AG04450 (cell line): ENCODE results near the gene CRIM1. TPM values are rescaled to one million over a fixed set of nuclear protein-coding genes. Genes with fewer than 3 reads are reported as not detected.
A peak's percentile ranks its signal among the peaks of the same experiment; 100 is the strongest.

Experiments
- CTCF ChIA-PET: fragments of 300-600, 350-600 bp; formaldehyde crosslinking; extraction: SDS; loops from one replicate; lab custom pipeline; 2022; ENCODE audit warnings: antibody characterized with exemption, inconsistent platforms; lab: Charles Lee
- POLR2A ChIA-PET: fragments of 350-600 bp; formaldehyde crosslinking; extraction: SDS; loops from one replicate; lab custom pipeline; 2021; ENCODE audit warnings: antibody characterized with exemption, inconsistent platforms; lab: Yijun Ruan, JAX
- DNase-seq: peaks from one replicate; pipeline ENCODE4 v3.0.0-alpha.2; 2011; ENCODE audit warnings: low read depth, low spot score
- H3K27ac ChIP-seq: one replicate; pipeline ENCODE4 v1.5.1; 2012; ENCODE audit warnings: low read depth, low read length, control low read depth
- H3K27me3 ChIP-seq: one replicate; pipeline ENCODE4 v1.6.0; 2012; ENCODE audit warnings: low read length; ENCODE audit not compliant: control insufficient read depth, insufficient read depth
- H3K4me3 ChIP-seq: 2 replicates; pipeline ENCODE4 v1.5.1; 2011; ENCODE audit warnings: mild to moderate bottlenecking, low read depth, low read length, control low read depth
- H3K9me3 ChIP-seq: 2 replicates; pipeline ENCODE4 v1.5.1; 2012; ENCODE audit warnings: low read length; ENCODE audit not compliant: control insufficient read depth, insufficient read depth
- polyA plus RNA-seq: library from polyadenylated mRNA; depleted of rRNA; stranded (reverse); fragments of >200 nt; gene quantifications from 2 replicates; pipeline ENCODE4 v1.2.3, GENCODE V29; 2011
- TF ChIP-seq, protein P1 (sequence below): IDR thresholded peaks from 2 replicates; pipeline ENCODE4 v1.5.1; 2011; ENCODE audit warnings: low read depth, low read length, control low read depth, inconsistent platforms

Gene CRIM1
- polyA plus RNA-seq, 1 experiment = 142 TPM

DNA sequence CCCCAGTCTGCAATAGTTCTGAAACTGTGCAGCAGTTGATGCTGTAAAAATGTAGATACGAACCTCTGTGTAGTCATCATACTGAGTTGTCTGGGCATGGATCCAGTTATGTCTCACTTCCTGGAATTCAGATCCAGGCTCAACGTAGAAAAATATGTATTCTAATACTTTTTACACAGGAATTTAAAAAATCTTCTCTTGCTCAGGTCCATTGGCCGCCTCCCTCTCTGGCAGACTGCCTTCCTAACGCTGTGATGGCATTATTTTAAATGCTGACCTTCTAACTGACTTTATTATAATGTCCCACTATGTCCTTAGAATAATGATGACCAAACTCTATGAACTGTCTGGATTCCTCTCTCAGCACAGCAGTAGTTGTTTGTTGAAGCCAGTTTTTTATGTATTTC lies 122.8 kb downstream of the CRIM1 start:
- H3K9me3 ChIP-seq = peaks cover 11% of the 10 kb centered on the region
- TF ChIP-seq, protein P1, sequence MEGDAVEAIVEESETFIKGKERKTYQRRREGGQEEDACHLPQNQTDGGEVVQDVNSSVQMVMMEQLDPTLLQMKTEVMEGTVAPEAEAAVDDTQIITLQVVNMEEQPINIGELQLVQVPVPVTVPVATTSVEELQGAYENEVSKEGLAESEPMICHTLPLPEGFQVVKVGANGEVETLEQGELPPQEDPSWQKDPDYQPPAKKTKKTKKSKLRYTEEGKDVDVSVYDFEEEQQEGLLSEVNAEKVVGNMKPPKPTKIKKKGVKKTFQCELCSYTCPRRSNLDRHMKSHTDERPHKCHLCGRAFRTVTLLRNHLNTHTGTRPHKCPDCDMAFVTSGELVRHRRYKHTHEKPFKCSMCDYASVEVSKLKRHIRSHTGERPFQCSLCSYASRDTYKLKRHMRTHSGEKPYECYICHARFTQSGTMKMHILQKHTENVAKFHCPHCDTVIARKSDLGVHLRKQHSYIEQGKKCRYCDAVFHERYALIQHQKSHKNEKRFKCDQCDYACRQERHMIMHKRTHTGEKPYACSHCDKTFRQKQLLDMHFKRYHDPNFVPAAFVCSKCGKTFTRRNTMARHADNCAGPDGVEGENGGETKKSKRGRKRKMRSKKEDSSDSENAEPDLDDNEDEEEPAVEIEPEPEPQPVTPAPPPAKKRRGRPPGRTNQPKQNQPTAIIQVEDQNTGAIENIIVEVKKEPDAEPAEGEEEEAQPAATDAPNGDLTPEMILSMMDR = no peak
- no peak for DNase-seq
- H3K27me3 ChIP-seq = no peaks in the 10 kb centered on the region
- H3K27ac ChIP-seq = no peak overlapping the region
- ChIA-PET CTCF (no interaction called here), POLR2A (no interaction called here)
- no peak overlapping the region for H3K4me3 ChIP-seq

DNA sequence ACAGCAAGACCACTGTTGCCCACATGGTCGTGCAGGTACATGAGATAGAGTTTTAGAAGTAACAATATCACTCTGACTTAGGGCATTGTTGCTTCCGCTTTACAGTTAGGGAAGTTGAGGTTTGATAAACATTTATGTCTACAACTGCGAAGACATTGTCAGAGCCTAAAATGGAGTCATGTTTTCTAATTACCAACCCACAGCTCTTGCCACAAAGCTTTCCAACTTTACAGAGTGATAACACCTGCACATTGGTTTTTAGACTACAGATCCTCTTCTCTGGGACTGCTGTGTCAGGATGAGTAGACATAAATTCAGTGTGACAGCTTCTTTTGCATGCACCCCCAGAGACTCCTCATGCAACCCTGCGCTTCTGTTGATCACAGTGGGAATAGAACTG lies 123.4 kb downstream of the CRIM1 start:
- peaks cover 11% of the 10 kb centered on the region for H3K9me3 ChIP-seq
- H3K27me3 ChIP-seq = no peaks in the 10 kb centered on the region
- TF ChIP-seq, protein P1 = no peak
- CTCF ChIA-PET = interaction anchor here (1.1 kb wide), 1 partner anchor 126 kb away, joined by 3 read pairs; no protein-coding TSS in a partner anchor
- POLR2A ChIA-PET = interaction anchor here (0.7 kb wide), 1 partner anchor 508 kb away, joined by 3 read pairs; no protein-coding TSS in a partner anchor
- no peak overlapping the region for H3K4me3 ChIP-seq
- DNase-seq = no peak
- peak overlapping the region; percentile 3 for H3K27ac ChIP-seq

DNA sequence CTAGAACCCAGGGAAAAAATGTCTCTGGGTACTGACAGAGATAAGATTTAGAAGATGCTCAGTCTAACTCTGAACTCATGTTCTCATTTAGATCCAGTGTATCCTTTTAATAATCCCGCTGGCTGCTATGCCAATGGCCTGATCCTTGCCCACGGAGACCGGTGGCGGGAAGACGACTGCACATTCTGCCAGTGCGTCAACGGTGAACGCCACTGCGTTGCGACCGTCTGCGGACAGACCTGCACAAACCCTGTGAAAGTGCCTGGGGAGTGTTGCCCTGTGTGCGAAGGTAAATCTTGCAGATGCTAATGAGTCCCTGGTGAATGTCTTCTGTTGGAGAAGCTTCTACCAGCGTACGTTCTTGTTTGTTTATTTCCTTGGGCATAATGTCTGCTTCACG lies 123.8 kb downstream of the CRIM1 start:
- H3K9me3 ChIP-seq = peaks cover 11% of the 10 kb centered on the region
- ChIA-PET POLR2A (interaction anchor here (0.7 kb wide), 1 partner anchor 508 kb away, joined by 3 read pairs; no protein-coding TSS in a partner anchor), CTCF (interaction anchor here (1.1 kb wide), 1 partner anchor 127 kb away, joined by 3 read pairs; no protein-coding TSS in a partner anchor)
- TF ChIP-seq, protein P1 = no peak
- no peak overlapping the region for H3K27ac ChIP-seq
- H3K4me3 ChIP-seq = no peak overlapping the region
- no peaks in the 10 kb centered on the region for H3K27me3 ChIP-seq
- no peak for DNase-seq

- no peak overlapping the region for H3K4me3 ChIP-seq
- TF ChIP-seq, protein P1 = no peak
- CTCF ChIA-PET = interaction anchor here (0.6 to 0.8 kb wide), 2 partner anchors 20 to 192 kb away, joined by 3 to 6 read pairs; no protein-coding TSS in a partner anchor
- no peaks in the 10 kb centered on the region for H3K27me3 ChIP-seq
- no peak overlapping the region for H3K27ac ChIP-seq
- peaks cover 7% of the 10 kb centered on the region for H3K9me3 ChIP-seq
- no peak for DNase-seq
- POLR2A ChIA-PET = interaction anchor here (0.5 kb wide), 1 partner anchor 122 kb away, joined by 3 read pairs; no protein-coding TSS in a partner anchor
These were observed 124.5 kb downstream of the CRIM1 start for GRCh38 chr2:36480028-36480427.

GRCh38 chr2:36480636-36481035 lies 125.1 kb downstream of the CRIM1 start:
- POLR2A ChIA-PET = interaction anchor here (0.5 kb wide), 1 partner anchor 122 kb away, joined by 3 read pairs; no protein-coding TSS in a partner anchor
- CTCF ChIA-PET = interaction anchor here (0.6 to 0.8 kb wide), 2 partner anchors 21 to 192 kb away, joined by 3 to 6 read pairs; no protein-coding TSS in a partner anchor
- peaks cover 7% of the 10 kb centered on the region for H3K9me3 ChIP-seq
- TF ChIP-seq, protein P1 = no peak
- no peak for DNase-seq
- no peak overlapping the region for H3K4me3 ChIP-seq
- no peak overlapping the region for H3K27ac ChIP-seq
- no peaks in the 10 kb centered on the region for H3K27me3 ChIP-seq
